Endothelial cell of hepatic sinusoid (primary cell): Measurements from ENCODE around the gene CCDC90B.
"Not testable (repeated sequence)": the region's sequence is repeated elsewhere in the genome, so short reads cannot be mapped to it uniquely, and the experiment has no call there.

Experiments
- in situ Hi-C: cut with HindIII; loops from 2 replicates; pipeline ENCODE4 v1.10.0; 2017; ENCODE audit warnings: low sequenced_read_pairs

Gene CCDC90B

GRCh38 chr11:83285771-83286528 is at the start of gene CCDC90B:
CCDC90B (minus strand) TSS chr11:83286367; CDS start chr11:83285972, 395 bp downstream.
- in situ Hi-C loops = no loop called here

- in situ Hi-C loops = no loop called here
These were observed 49.4 kb upstream of the CCDC90B start for GRCh38 chr11:83335446-83336070.

GRCh38 chr11:83330303-83330702 is 44.1 kb upstream of the CCDC90B start:
- in situ Hi-C loops = loop anchor here (5.0 kb wide), 1 partner anchor 82 kb away; no protein-coding TSS in a partner anchor

GRCh38 chr11:83326326-83326725 is 40.2 kb upstream of the CCDC90B start:
- in situ Hi-C loops = no loop called here

GRCh38 chr11:83319346-83319745 is 33.2 kb upstream of the CCDC90B start:
- in situ Hi-C loops = no loop called here

- in situ Hi-C loops = no loop called here
These were observed 32.8 kb upstream of the CCDC90B start for GRCh38 chr11:83318931-83319330.

- in situ Hi-C loops = no loop called here
These were observed 31.9 kb upstream of the CCDC90B start for GRCh38 chr11:83317757-83318690.

GRCh38 chr11:83316897-83317268 is 30.7 kb upstream of the CCDC90B start:
- in situ Hi-C loops = not testable (repeated sequence)

- in situ Hi-C loops = not testable (repeated sequence)
These were observed 30.2 kb upstream of the CCDC90B start for GRCh38 chr11:83316143-83316896.

- in situ Hi-C loops = no loop called here
These were observed 26.3 kb upstream of the CCDC90B start for GRCh38 chr11:83312430-83312829.

GRCh38 chr11:83311701-83312100 is 25.5 kb upstream of the CCDC90B start:
- in situ Hi-C loops = no loop called here

- in situ Hi-C loops = no loop called here
These were observed 24.6 kb upstream of the CCDC90B start for GRCh38 chr11:83310718-83311117.

- in situ Hi-C loops = not testable (repeated sequence)
These were observed 22.4 kb upstream of the CCDC90B start for GRCh38 chr11:83308536-83308935.

GRCh38 chr11:83306200-83307080 is 20.3 kb upstream of the CCDC90B start:
- in situ Hi-C loops = no loop called here

GRCh38 chr11:83303316-83303715 is 17.1 kb upstream of the CCDC90B start:
- in situ Hi-C loops = no loop called here

- in situ Hi-C loops = no loop called here
These were observed 16.0 kb upstream of the CCDC90B start for GRCh38 chr11:83302151-83302550.

GRCh38 chr11:83299681-83300080 is 13.5 kb upstream of the CCDC90B start:
- in situ Hi-C loops = no loop called here

- in situ Hi-C loops = no loop called here
These were observed 8.0 kb upstream of the CCDC90B start for GRCh38 chr11:83294208-83294607.

GRCh38 chr11:83293457-83293774 is 7.2 kb upstream of the CCDC90B start:
- in situ Hi-C loops = no loop called here
